ENCODE measurements around the gene PRKN. TPM values are rescaled to one million over a fixed set of nuclear protein-coding genes. Genes with fewer than 3 reads are reported as not detected.

PRKN gene
- total RNA-seq, 4 donors from 2014 or later: 6.3 to 11.9 (median 9.5) TPM

DNA sequence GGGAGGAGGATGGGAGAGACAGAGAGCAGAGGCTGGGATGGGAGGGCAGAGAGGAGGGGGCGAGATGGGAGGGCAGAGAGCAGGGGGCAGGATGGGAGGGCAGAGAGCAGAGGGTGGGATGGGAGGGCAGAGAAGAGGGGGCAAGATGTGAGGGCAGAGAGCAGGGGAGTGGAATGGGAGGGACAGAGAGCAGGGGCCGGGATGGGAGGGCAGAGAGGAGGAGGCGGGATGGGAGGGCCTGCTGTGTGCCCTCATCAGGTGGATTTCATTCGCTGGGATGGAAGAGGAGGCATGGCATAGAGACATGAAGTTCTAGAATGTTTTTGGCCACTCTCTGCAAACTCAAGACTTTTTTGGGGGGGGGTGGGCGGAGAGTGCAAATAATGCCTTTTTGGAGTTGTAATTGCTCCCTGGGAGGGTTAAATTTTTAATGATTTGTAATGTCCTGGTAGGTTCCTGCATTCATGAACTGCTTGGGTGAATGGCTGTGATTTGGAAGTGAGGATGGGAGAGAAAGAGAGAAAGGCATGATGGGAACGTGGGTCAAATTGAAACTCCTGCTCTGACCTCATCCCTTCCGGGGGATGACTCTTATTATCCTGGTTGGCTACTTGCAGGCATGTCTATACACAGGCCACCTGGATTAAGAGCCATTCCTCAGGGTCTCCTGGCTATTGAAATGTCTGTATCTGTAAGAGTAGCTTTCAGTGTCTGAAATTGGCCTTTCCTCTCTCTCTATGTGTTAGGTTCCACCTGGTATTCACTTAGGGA, 1291.3 kb downstream of the PRKN start:
- no peak for DNase-seq (ENCODE audit: low spot score in 2 of 2)
- TF ChIP-seq POLR2A (IDR thresholded peaks at IDR 0.05) (no peak), CTCF (IDR thresholded peaks at IDR 0.05) (no peak)
- H3K4me3 ChIP-seq (ENCODE audit: low read depth, poor library complexity, severe bottlenecking): no peak overlapping the region
- intact Hi-C loops (cut with DNase I; ENCODE audit: low total_unique reads): no loop called here
- WGBS, 2 donors: 82 to 84% methylated on average over 7 of the region's 7 CpGs

GRCh38 chr6:161435748-161436070, 1291.9 kb downstream of the PRKN start:
- DNase-seq (ENCODE audit: low spot score in 2 of 2): no peak
- intact Hi-C loops (cut with DNase I; ENCODE audit: low total_unique reads): no loop called here
- TF ChIP-seq CTCF (IDR thresholded peaks at IDR 0.05) (no peak), POLR2A (IDR thresholded peaks at IDR 0.05) (no peak)
- H3K4me3 ChIP-seq (ENCODE audit: low read depth, poor library complexity, severe bottlenecking): no peak overlapping the region
- WGBS, 2 donors: 33 to 55% methylated on average over 1 of the region's 1 CpG

GRCh38 chr6:161434921-161435747, 1292.4 kb downstream of the PRKN start:
- 30 to 33% methylated on average over 9 of the region's 9 CpGs for WGBS, 2 donors
- intact Hi-C loops (cut with DNase I; ENCODE audit: low total_unique reads): no loop called here
- no peak overlapping the region for H3K4me3 ChIP-seq (ENCODE audit: low read depth, poor library complexity, severe bottlenecking)
- no peak for DNase-seq (ENCODE audit: low spot score in 2 of 2)
- TF ChIP-seq CTCF (IDR thresholded peaks at IDR 0.05): no peak
- TF ChIP-seq POLR2A (IDR thresholded peaks at IDR 0.05): no peak

DNA sequence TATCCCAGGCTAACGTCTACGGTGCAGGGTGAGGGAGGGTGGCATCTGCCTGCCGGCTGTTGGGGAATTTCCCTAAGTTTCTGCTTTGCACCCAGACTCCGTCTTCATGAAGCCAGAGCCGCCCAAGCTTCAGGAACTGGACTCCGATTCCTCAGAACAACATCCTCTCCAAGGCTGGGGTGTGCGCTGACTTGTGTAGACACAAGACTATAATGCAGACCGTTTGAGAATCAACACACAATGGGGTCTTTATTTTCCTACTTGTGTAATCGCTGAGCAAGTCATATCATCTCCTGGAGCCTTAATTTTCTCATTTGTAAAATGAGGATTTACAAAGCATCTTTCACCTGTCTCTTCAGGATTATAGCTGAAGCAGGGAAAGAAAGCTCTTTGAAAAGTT, 1293.2 kb downstream of the PRKN start:
- no peak for DNase-seq (ENCODE audit: low spot score in 2 of 2)
- whole genome bisulfite sequencing, 2 donors: 16 to 24% methylated on average over 9 of the region's 9 CpGs
- intact Hi-C loops (cut with DNase I; ENCODE audit: low total_unique reads): no loop called here
- H3K4me3 ChIP-seq (ENCODE audit: low read depth, poor library complexity, severe bottlenecking): no peak overlapping the region
- no peak for TF ChIP-seq CTCF (IDR thresholded peaks at IDR 0.05)
- no peak for TF ChIP-seq POLR2A (IDR thresholded peaks at IDR 0.05)

DNA sequence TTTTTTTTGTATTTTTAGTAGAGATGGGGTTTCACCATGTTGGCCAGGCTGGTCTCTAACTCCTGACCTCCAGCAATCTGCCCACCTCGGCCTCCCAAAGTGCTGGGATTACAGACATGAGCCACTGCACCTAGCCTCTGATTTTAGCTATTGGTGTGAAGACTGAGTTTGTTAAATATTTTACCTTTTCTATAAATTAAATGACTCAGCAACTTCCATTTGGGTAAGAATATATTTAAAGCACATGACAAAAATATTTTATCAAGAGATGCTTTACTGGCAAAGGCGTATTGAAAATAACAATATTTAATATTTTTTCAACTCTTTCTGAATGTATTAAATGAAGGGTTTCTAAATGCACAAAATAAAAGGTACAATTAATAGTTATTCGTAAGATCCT, 1295.0 kb downstream of the PRKN start:
- no peak overlapping the region for H3K4me3 ChIP-seq (ENCODE audit: low read depth, poor library complexity, severe bottlenecking)
- no peak for TF ChIP-seq CTCF (IDR thresholded peaks at IDR 0.05)
- TF ChIP-seq POLR2A (IDR thresholded peaks at IDR 0.05): no peak
- intact Hi-C loops (cut with DNase I; ENCODE audit: low total_unique reads): no loop called here
- DNase-seq (ENCODE audit: low spot score in 2 of 2): no peak
- WGBS, 2 donors: 95 to 99% methylated on average over 3 of the region's 3 CpGs
